AG10803 (cell line): ENCODE measurements around the gene ADPRHL1.

Source experiments
- DNase-seq: peaks from one replicate; pipeline ENCODE4 v3.0.0; 2010; ENCODE audit warnings: low read depth
- H3K4me3 ChIP-seq: 2 replicates; pipeline ENCODE4 v1.5.1; 2011; ENCODE audit warnings: mild to moderate bottlenecking, low read length, control low read depth
- TF ChIP-seq, protein P1 (sequence below): conservative IDR thresholded peaks from 2 replicates; pipeline ENCODE4 v1.5.1; 2011; ENCODE audit warnings: mild to moderate bottlenecking, low read length, control low read depth, inconsistent platforms

Gene ADPRHL1

DNA sequence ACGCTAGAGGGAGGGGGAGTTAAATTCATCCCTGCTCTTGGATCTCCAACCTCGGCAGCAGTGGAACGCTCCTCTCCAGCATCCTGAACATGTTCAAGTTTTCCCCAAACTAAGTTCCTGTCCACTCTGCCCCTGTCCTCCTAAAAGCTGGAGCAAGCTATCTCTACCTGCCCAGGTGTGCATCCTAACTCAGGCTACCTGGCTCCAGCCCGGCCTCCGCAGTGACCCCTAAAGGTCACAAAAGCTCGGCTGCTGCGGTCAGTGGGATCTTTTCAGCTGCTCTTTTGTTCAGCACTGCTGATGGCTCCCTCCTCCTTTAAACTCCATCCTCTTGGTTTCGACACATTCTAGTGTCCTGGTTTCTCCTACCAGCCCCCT, 35.9 kb upstream of the ADPRHL1 start:
- DNase-seq, result peak; percentile 28
- H3K4me3 ChIP-seq, result peak overlapping the region; percentile 81
- TF ChIP-seq, protein P1, sequence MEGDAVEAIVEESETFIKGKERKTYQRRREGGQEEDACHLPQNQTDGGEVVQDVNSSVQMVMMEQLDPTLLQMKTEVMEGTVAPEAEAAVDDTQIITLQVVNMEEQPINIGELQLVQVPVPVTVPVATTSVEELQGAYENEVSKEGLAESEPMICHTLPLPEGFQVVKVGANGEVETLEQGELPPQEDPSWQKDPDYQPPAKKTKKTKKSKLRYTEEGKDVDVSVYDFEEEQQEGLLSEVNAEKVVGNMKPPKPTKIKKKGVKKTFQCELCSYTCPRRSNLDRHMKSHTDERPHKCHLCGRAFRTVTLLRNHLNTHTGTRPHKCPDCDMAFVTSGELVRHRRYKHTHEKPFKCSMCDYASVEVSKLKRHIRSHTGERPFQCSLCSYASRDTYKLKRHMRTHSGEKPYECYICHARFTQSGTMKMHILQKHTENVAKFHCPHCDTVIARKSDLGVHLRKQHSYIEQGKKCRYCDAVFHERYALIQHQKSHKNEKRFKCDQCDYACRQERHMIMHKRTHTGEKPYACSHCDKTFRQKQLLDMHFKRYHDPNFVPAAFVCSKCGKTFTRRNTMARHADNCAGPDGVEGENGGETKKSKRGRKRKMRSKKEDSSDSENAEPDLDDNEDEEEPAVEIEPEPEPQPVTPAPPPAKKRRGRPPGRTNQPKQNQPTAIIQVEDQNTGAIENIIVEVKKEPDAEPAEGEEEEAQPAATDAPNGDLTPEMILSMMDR, result no peak

- TF ChIP-seq, protein P1, result no peak
- H3K4me3 ChIP-seq, result no peak overlapping the region
- no peak for DNase-seq
Measured at GRCh38 chr13:113488283-113488682, 35.0 kb upstream of the ADPRHL1 start.

GRCh38 chr13:113486698-113487097, 33.4 kb upstream of the ADPRHL1 start:
- no peak for DNase-seq
- TF ChIP-seq, protein P1, result no peak
- no peak overlapping the region for H3K4me3 ChIP-seq

DNA sequence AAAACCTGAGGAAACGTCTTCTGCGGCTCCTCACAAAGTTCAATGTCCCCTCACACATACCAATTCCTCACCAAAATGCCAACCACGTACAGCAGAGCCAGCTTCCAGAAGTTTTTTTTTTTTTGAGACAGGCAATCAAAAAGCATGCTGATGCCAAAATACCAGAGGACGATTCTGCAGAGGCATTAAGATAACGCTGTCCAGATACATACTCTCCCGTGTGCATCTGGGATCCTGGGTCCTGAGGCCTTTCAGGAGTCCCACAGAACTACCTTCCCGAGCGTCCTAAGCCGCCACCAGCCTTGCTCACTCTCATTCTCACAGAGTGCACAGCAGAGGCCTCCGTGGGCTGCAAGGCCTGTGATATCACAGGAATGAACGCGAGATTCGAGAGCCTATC, 32.3 kb upstream of the ADPRHL1 start:
- TF ChIP-seq, protein P1, result no peak
- no peak overlapping the region for H3K4me3 ChIP-seq
- no peak for DNase-seq

DNA sequence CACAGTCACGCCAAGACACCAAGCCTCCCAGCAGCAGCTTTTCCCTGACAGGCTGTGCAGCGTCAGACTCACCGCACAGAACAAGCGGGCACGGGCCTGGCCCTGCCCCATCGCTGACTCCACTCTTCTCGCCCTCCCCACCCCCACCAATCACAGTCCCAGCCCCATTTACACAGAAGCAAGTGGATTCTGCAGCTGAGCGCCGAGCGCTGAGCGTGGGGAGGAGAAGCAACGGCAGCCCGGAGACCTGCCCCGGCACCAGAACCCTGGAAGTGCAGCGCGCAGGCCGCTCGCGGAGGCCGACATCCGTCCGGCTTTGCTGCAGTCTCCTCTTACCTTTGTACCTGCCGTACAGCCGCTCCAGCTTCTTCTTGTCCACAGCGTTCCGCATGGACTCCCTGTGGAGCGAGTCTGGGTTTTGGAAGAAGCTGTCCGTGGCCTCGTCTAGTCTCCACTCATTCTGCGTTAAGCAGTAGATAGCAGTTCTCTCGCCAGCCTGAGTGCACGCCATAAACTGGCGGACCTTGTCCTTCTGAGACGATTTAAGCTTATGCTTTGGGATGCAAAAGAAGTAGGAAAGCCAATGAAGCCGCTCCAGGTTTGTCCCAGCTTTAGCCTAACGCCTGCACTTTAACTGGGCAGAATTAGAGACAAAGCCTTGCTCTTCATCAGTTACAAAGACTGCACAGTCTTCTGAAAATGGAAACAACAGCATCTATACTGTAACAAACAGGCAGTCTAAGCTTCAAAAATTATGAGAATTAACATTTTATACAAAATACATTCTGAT, 30.4 kb upstream of the ADPRHL1 start:
- TF ChIP-seq, protein P1, result no peak
- no peak overlapping the region for H3K4me3 ChIP-seq

DNA sequence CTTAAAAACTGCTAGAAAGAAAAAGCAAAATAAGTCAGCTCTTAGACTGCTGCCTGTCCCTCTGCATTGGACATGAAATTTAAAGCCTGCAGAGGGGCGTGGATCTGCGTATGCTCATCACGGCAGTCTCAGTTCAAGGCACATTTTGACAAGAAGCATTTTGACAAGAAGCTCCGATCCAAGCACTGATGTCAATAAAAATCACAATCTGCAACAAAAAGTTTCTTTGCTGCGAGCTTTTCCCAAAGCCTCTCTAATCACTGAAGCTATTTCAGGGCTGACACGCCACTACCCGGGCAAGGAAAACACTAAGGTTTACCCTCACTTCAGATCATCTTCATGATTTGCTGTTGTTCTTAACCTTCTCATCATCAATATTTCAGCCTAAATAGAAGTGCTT, 29.8 kb upstream of the ADPRHL1 start:
- TF ChIP-seq, protein P1, result no peak
- no peak overlapping the region for H3K4me3 ChIP-seq
- no peak for DNase-seq

More for the DNA sequence above, 30.4 kb upstream of the ADPRHL1 start:
- DNase-seq, result no peak

DNA sequence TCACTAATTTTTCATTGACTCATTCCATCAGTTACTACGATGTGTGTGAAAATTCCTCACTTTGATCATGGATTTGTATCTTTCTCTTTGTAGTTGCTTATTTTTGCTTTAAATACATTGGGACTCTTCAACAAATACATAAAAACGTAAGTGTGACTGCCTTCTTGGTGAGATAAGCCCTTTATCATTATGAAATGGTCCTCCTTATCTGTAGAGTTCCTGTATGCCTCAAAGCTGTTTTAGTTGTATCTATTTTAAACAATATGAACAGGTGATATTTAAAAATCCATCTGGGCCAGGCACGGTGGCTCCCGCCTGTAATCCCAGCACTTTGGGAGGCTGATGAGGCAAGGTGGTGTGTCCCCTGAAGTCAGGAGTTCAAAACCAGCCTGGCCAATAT, 25.9 kb upstream of the ADPRHL1 start:
- H3K4me3 ChIP-seq, result no peak overlapping the region
- TF ChIP-seq, protein P1, result no peak
- no peak for DNase-seq
